ENCODE results near the gene BATF.

- TF ChIP-seq EZH2phosphoT487 (IDR thresholded peaks at IDR 0.05; ENCODE audit: low read length), result no peak
- no peak for TF ChIP-seq CTCF (IDR thresholded peaks at IDR 0.05; ENCODE audit: low read length)
These were observed 21.0 kb downstream of the BATF start for GRCh38 chr14:75543253-75543652.

Data from MM.1S (cell line).